Ascending aorta (tissue), 2 donors: ENCODE measurements around the gene LHPP. TPM values are rescaled to one million over a fixed set of nuclear protein-coding genes. Genes with fewer than 3 reads are reported as not detected.

Source experiments
- DNase-seq, 2 donors: peaks; one replicate each; pipeline ENCODE4 v3.0.0-alpha.2; 2019; ENCODE audit warnings: low spot score in 2 of 2
- H3K27ac ChIP-seq, 2 donors: fragments of 200-600 bp; sonication (generic); one replicate each; pipeline ENCODE4 v1.5.1; 2016 to 2017; ENCODE audit warnings: mild to moderate bottlenecking in 1 of 2
- H3K27me3 ChIP-seq: fragments of 200-600 bp; sonication (generic); one replicate; pipeline ENCODE4 v1.5.1; 2017
- H3K36me3 ChIP-seq, 2 donors: fragments of 200-600 bp; sonication (generic); one replicate each; pipeline ENCODE4 v1.5.1; 2016
- H3K4me1 ChIP-seq, 2 donors: fragments of 200-600 bp; sonication (generic); one replicate each; pipeline ENCODE4 v1.5.1; 2016 to 2017; ENCODE audit warnings: mild to moderate bottlenecking in 1 of 2
- H3K4me3 ChIP-seq, 2 donors: fragments of 200-600 bp; sonication (generic); one replicate each; pipeline ENCODE4 v1.5.1; 2016 to 2017; ENCODE audit warnings: mild to moderate bottlenecking in 1 of 2
- H3K9me3 ChIP-seq, 2 donors: fragments of 200-600 bp; sonication (generic); one replicate each; pipeline ENCODE4 v1.5.1; 2016
- CTCF ChIP-seq, 3 experiments: fragments of 200-600 bp in 2 of 3; fragments of 450-650 bp in 1 of 3; sonication (generic) in 2 of 3; IDR thresholded peaks; one replicate each; pipeline ENCODE4 v1.5.1; 2016 to 2019; ENCODE audit warnings: antibody characterized with exemption in 3 of 3, mild to moderate bottlenecking in 1 of 3, moderate library complexity in 1 of 3
- intact Hi-C: fragments of 100-400 bp; cut with DNase I; formaldehyde crosslinking; loops from one replicate; pipeline ENCODE4 v1.15.1; 2023
- total RNA-seq: library from RNA; depleted of rRNA; stranded (reverse); fragments of >200 nt; gene quantifications from one replicate; pipeline ENCODE4 v1.1.0, GENCODE V29; 2016

The LHPP gene
- total RNA-seq, 1 donor from 2014 or later: 5.1 TPM

- DNase-seq: no peak
- intact Hi-C loops: no loop called here
- no peak overlapping the region for H3K27ac ChIP-seq
Measured at GRCh38 chr10:124496150-124496549, 34.5 kb downstream of the LHPP start.

GRCh38 chr10:124496620-124497019 lies 35.0 kb downstream of the LHPP start:
- no peaks in the 10 kb centered on the region for H3K9me3 ChIP-seq
- H3K4me1 ChIP-seq: no peaks in the 10 kb centered on the region
- H3K27me3 ChIP-seq: no peaks in the 10 kb centered on the region
- no peak overlapping the region for H3K27ac ChIP-seq
- no peak for TF ChIP-seq CTCF (IDR thresholded peaks at IDR 0.05)
- no peaks in the 10 kb centered on the region for H3K36me3 ChIP-seq
- DNase-seq: no peak
- H3K4me3 ChIP-seq: no peak overlapping the region
- intact Hi-C loops: no loop called here

More at GRCh38 chr10:124496150-124496549, 34.5 kb downstream of the LHPP start:
- H3K36me3 ChIP-seq: no peaks in the 10 kb centered on the region
- H3K9me3 ChIP-seq: no peaks in the 10 kb centered on the region
- no peak for TF ChIP-seq CTCF (IDR thresholded peaks at IDR 0.05)
- H3K27me3 ChIP-seq: no peaks in the 10 kb centered on the region
- no peaks in the 10 kb centered on the region for H3K4me1 ChIP-seq
- H3K4me3 ChIP-seq: no peak overlapping the region

- TF ChIP-seq CTCF (IDR thresholded peaks at IDR 0.05): no peak
Measured at GRCh38 chr10:124497196-124497881, 35.7 kb downstream of the LHPP start.

GRCh38 chr10:124498056-124498455 lies 36.4 kb downstream of the LHPP start:
- DNase-seq: no peak
- Histone ChIP-seq H3K9me3 (no peaks in the 10 kb centered on the region), H3K4me1 (no peaks in the 10 kb centered on the region), H3K4me3 (no peak overlapping the region), H3K27ac (no peak overlapping the region), H3K27me3 (no peaks in the 10 kb centered on the region), H3K36me3 (no peaks in the 10 kb centered on the region)
- intact Hi-C loops: no loop called here
- no peak for TF ChIP-seq CTCF (IDR thresholded peaks at IDR 0.05)

More at GRCh38 chr10:124497196-124497881, 35.7 kb downstream of the LHPP start:
- H3K4me3 ChIP-seq: no peak overlapping the region
- H3K27ac ChIP-seq: no peak overlapping the region
- H3K4me1 ChIP-seq: no peaks in the 10 kb centered on the region
- no peak for DNase-seq
- intact Hi-C loops: no loop called here
- no peaks in the 10 kb centered on the region for H3K36me3 ChIP-seq
- H3K27me3 ChIP-seq: no peaks in the 10 kb centered on the region
- H3K9me3 ChIP-seq: no peaks in the 10 kb centered on the region

- no peak for TF ChIP-seq CTCF (IDR thresholded peaks at IDR 0.05)
- DNase-seq: no peak
- no peaks in the 10 kb centered on the region for H3K4me1 ChIP-seq
- no peaks in the 10 kb centered on the region for H3K27me3 ChIP-seq
- no peak overlapping the region for H3K27ac ChIP-seq
- H3K4me3 ChIP-seq: no peak overlapping the region
- H3K36me3 ChIP-seq: no peaks in the 10 kb centered on the region
- intact Hi-C loops: no loop called here
- no peaks in the 10 kb centered on the region for H3K9me3 ChIP-seq
Measured at GRCh38 chr10:124500757-124501156, 39.1 kb downstream of the LHPP start.
